ENCODE data around the gene EFHD1.

GRCh38 chr2:232615339-232615738 lies 18.1 kb upstream of the EFHD1 start:
- TF ChIP-seq POLR2AphosphoS5 (IDR thresholded peaks at IDR 0.05; ENCODE audit: low read depth, low read length): no peak
- no peak for TF ChIP-seq TAF1 (IDR thresholded peaks at IDR 0.05; ENCODE audit: borderline replicate concordance, low read depth, low read length)
- TF ChIP-seq POLR2A (IDR thresholded peaks at IDR 0.05; ENCODE audit: low read depth, low read length): no peak
